Cardiac fibroblast (primary cell): ENCODE results near the gene TSPEAR.

Experiments
- DNase-seq, 2 donors: peaks; one replicate each; pipeline versions ENCODE4 v3.0.0 to v3.0.0-alpha.2; 2010; ENCODE audit warnings: low read depth in 2 of 2
- H3K4me3 ChIP-seq, 2 donors: replicated peaks in 1 of 2; 1 replicate in 1 of 2; 2 replicates in 1 of 2; pipeline ENCODE4 v1.5.1; 2011; ENCODE audit warnings: low read depth in 2 of 2, low read length in 2 of 2, mild to moderate bottlenecking in 2 of 2, moderate library complexity in 1 of 2
- TF ChIP-seq, protein P1 (sequence below): IDR thresholded peaks from one replicate; pipeline ENCODE4 v1.5.1; 2011; ENCODE audit warnings: low read depth, mild to moderate bottlenecking, low read length, inconsistent platforms

Gene TSPEAR

DNA sequence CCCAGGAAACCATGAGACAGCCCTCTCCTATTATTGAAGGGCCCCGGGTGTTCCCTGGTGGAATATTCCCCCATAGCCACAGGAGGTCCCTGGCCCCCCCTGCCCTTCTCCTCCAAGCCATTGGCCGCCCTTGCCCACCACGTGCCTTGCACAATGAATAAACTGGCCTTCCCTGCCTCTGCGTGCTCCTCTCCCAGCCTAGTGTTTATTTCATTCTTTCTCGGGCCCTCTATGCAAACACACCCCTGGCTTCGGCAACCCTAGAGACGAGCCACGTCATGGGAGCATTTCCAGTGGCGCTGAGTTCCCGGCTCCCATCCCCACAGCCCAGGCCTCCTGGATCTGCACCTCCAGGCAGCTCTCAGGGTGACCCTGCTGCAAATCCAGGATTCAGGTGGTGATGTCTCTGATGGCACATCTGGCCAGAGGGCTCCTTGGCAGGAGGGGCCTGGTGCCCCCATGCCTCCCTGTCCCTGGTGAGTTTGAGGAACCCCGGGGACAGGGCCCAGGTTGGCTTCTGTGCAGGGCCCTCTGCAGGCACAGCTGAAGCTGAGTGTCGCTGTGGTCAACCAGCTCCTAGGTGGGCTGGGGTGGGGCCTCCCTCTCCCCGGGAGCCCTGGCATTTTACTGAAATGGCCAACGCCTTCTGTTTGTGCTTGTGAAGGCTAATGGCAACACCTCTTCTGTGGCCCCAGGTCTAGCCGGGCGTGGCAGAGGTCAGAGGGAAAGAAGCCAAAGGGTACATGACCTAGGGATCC lies 8.2 kb downstream of the TSPEAR start:
- H3K4me3 ChIP-seq = no peak overlapping the region
- TF ChIP-seq, protein P1, sequence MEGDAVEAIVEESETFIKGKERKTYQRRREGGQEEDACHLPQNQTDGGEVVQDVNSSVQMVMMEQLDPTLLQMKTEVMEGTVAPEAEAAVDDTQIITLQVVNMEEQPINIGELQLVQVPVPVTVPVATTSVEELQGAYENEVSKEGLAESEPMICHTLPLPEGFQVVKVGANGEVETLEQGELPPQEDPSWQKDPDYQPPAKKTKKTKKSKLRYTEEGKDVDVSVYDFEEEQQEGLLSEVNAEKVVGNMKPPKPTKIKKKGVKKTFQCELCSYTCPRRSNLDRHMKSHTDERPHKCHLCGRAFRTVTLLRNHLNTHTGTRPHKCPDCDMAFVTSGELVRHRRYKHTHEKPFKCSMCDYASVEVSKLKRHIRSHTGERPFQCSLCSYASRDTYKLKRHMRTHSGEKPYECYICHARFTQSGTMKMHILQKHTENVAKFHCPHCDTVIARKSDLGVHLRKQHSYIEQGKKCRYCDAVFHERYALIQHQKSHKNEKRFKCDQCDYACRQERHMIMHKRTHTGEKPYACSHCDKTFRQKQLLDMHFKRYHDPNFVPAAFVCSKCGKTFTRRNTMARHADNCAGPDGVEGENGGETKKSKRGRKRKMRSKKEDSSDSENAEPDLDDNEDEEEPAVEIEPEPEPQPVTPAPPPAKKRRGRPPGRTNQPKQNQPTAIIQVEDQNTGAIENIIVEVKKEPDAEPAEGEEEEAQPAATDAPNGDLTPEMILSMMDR = no peak
- no peak for DNase-seq

- H3K4me3 ChIP-seq = no peak overlapping the region
- DNase-seq = no peak
- TF ChIP-seq, protein P1 = no peak
These were observed 9.0 kb downstream of the TSPEAR start for GRCh38 chr21:44702111-44702972.

DNA sequence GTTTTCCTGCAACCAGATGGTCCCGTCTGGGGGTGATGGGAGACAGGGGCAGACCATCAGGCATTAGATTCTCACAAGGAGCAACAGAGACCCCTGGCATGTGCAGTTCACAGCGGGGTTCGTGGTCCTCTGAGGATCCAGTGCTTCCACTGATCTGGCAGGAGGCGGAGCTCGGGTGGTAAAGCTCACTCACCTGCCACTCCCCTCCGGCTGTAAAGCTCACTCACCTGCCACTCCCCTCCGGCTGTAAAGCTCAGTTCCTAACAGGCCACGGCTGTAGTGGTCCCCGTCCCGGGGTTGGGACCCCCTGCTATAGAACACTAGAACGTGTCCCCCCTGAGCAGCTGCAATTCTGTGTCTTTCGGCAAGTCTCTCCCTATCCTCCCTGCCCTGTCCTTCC lies 9.8 kb downstream of the TSPEAR start:
- TF ChIP-seq, protein P1 = no peak
- no peak for DNase-seq
- H3K4me3 ChIP-seq = no peak overlapping the region

DNA sequence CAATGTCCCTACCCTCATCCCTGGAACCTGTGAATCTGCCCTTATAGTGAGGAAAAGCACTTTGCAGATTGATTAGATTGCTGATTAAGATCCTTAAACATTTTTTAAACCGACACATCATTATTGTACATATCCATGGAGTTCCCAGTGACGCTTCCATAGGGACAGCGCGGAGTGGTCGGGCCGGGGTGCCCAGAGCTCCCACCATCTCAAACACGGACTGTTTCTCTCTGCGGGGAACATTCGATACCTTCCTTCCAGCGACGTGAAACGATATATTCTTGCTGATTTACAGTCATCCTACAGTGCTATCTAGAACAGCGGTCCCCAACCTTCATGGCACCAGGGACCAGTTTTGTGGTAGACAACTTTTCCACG lies 10.4 kb downstream of the TSPEAR start:
- no peak for DNase-seq
- TF ChIP-seq, protein P1 = no peak
- H3K4me3 ChIP-seq = no peak overlapping the region

DNA sequence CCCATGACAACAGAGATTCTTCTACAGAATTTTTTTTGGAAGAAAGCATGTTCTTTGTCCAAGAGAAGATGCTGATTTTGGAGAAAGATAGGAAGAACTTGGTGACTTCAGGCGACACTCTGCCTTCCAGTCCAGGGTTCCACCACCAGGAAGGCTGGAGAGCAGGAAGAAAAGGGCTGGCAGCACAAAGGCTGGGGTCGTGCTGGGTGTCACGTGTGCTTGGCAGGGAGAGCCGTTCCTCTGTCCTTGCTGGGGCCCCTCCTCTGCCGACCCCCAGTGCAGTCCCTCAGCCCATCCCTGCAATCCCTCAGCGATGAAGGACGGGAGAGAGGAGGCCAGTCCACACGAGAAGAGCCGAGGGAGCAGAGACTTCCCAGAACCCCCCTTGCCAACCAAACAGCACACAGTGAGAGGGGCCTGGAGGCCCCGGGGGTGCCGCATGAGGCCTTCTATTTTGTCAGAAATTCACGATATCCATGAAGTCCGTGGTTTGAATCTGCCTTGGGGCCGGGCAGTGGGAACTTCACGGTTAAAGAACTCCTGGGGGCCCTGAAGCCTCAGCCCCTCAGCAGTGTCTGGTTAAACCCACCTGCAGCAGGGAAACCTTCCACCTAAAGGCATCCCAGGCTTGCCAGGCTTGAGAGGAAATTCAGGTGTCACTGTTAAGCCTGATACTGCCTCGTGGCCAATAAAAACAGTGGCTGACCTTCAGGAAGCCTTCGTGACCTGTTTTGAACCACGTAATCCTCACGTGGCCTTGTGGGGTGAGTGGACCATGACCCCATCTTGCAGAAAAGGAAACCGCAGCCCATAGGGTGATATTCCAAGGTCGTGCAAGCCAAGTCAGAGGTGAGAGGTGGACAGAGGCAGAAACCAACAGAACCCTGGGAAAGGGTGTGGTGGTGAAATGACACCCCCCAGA lies 11.0 kb downstream of the TSPEAR start:
- TF ChIP-seq, protein P1 = no peak

GRCh38 chr21:44699502-44700001 lies 11.8 kb downstream of the TSPEAR start:
- TF ChIP-seq, protein P1 = no peak
- no peak for DNase-seq

More for the DNA sequence above, 11.0 kb downstream of the TSPEAR start:
- DNase-seq = no peak
- H3K4me3 ChIP-seq = no peak overlapping the region

More at GRCh38 chr21:44699502-44700001, 11.8 kb downstream of the TSPEAR start:
- H3K4me3 ChIP-seq = no peak overlapping the region
